GM18505 (cell line): ENCODE results near the gene OR4N2.
"Not testable (repeated sequence)": the region's sequence is repeated elsewhere in the genome, so short reads cannot be mapped to it uniquely, and the experiment has no call there.

Experiments used
- ATAC-seq: cut with Tn5 transposase; IDR thresholded peaks from one replicate; pipeline ENCODE4 v1.9.1; 2021; ENCODE audit not compliant: unreplicated experiment
- POLR2A ChIP-seq: IDR thresholded peaks from 4 replicates; pipeline ENCODE4 v1.6.1; 2011; ENCODE audit warnings: borderline replicate concordance; ENCODE audit not compliant: insufficient read depth, insufficient read length; ENCODE audit errors: extremely low read depth

Gene OR4N2

GRCh38 chr14:19803470-19803869, at the start of gene OR4N2:
OR4N2 (plus strand) TSS chr14:19803770; CDS start chr14:19827449, 23,679 bp downstream.
- not testable (repeated sequence) for ATAC-seq

- ATAC-seq, result no peak
- TF ChIP-seq POLR2A, result no peak
Observed at GRCh38 chr14:19754172-19754571, 49.4 kb upstream of the OR4N2 start.

- ATAC-seq, result not testable (repeated sequence)
Observed at GRCh38 chr14:19771491-19771890, 32.1 kb upstream of the OR4N2 start.

- no peak for TF ChIP-seq POLR2A
- ATAC-seq, result peak; percentile 69
Observed at GRCh38 chr14:19771895-19772430, 31.6 kb upstream of the OR4N2 start.

GRCh38 chr14:19772454-19772853, 31.1 kb upstream of the OR4N2 start:
- ATAC-seq, result peak; percentile 81

GRCh38 chr14:19773204-19773603, 30.4 kb upstream of the OR4N2 start, which contains the start of gene OR4M1:
OR4M1 (plus strand) TSS chr14:19773504; CDS start chr14:19780323, 6,819 bp downstream.
- not testable (repeated sequence) for ATAC-seq

- no peak for ATAC-seq
Observed at GRCh38 chr14:19775587-19775986, 28.0 kb upstream of the OR4N2 start.

GRCh38 chr14:19785848-19786247, 17.7 kb upstream of the OR4N2 start:
- ATAC-seq, result not testable (repeated sequence)

More at GRCh38 chr14:19775587-19775986, 28.0 kb upstream of the OR4N2 start:
- TF ChIP-seq POLR2A, result no peak

- ATAC-seq, result not testable (repeated sequence)
Observed at GRCh38 chr14:19787318-19787717, 16.3 kb upstream of the OR4N2 start.

- not testable (repeated sequence) for ATAC-seq
Observed at GRCh38 chr14:19788150-19788549, 15.4 kb upstream of the OR4N2 start.

GRCh38 chr14:19796520-19797108, 7.0 kb upstream of the OR4N2 start:
- ATAC-seq, result not testable (repeated sequence)

GRCh38 chr14:19799880-19800279, 3.7 kb upstream of the OR4N2 start:
- no peak for TF ChIP-seq POLR2A
- ATAC-seq, result no peak

- TF ChIP-seq POLR2A, result no peak
Observed at GRCh38 chr14:19800282-19801117, 3.1 kb upstream of the OR4N2 start.

GRCh38 chr14:19801118-19801464, 2.5 kb upstream of the OR4N2 start:
- TF ChIP-seq POLR2A, result no peak
- no peak for ATAC-seq

More at GRCh38 chr14:19800282-19801117, 3.1 kb upstream of the OR4N2 start:
- ATAC-seq, result no peak

GRCh38 chr14:19813171-19813920, 9.8 kb downstream of the OR4N2 start:
- ATAC-seq, result not testable (repeated sequence)

GRCh38 chr14:19819879-19820278, 16.3 kb downstream of the OR4N2 start:
- not testable (repeated sequence) for ATAC-seq

GRCh38 chr14:19821016-19821415, 17.4 kb downstream of the OR4N2 start:
- ATAC-seq, result not testable (repeated sequence)
